KMS-11 (cell line): ENCODE results near the gene KRTAP4-2.
"Not testable (repeated sequence)": the region's sequence is repeated elsewhere in the genome, so short reads cannot be mapped to it uniquely, and the experiment has no call there.

Source experiments
- H2AFZ ChIP-seq: fragments of 200-600 bp; sonication (generic); 2 replicates; pipeline ENCODE4 v1.6.1; 2016; ENCODE audit warnings: antibody characterized with exemption, mixed run types, low read depth
- H3K27ac ChIP-seq: fragments of 200-600 bp; sonication (generic); 2 replicates; pipeline ENCODE4 v1.6.1; 2016; ENCODE audit warnings: mild to moderate bottlenecking, mixed run types
- H3K27me3 ChIP-seq: fragments of 200-600 bp; sonication (generic); 2 replicates; pipeline ENCODE4 v1.6.1; 2017; ENCODE audit warnings: mild to moderate bottlenecking, low read depth, mixed run types, moderate library complexity; ENCODE audit not compliant: insufficient read depth
- H3K36me3 ChIP-seq: fragments of 200-600 bp; sonication (generic); 2 replicates; pipeline ENCODE4 v1.6.1; 2017; ENCODE audit warnings: mild to moderate bottlenecking, mixed run types; ENCODE audit not compliant: insufficient read depth
- H3K4me1 ChIP-seq: fragments of 200-600 bp; sonication (generic); 2 replicates; pipeline ENCODE4 v1.6.1; 2016; ENCODE audit warnings: mild to moderate bottlenecking, low read depth, mixed run types; ENCODE audit not compliant: poor library complexity, severe bottlenecking
- H3K4me2 ChIP-seq: fragments of 200-600 bp; sonication (generic); 2 replicates; pipeline ENCODE4 v1.7.0; 2016; ENCODE audit warnings: mild to moderate bottlenecking, mixed run types
- H3K4me3 ChIP-seq: fragments of 200-600 bp; sonication (generic); IDR thresholded peaks from 2 replicates; pipeline ENCODE4 v1.6.1; 2017; ENCODE audit warnings: low read depth, low read length, mixed read lengths; ENCODE audit not compliant: insufficient read depth
- H3K79me2 ChIP-seq: fragments of 200-600 bp; sonication (generic); 2 replicates; pipeline ENCODE4 v1.6.1; 2016; ENCODE audit warnings: low read depth, mixed run types; ENCODE audit not compliant: insufficient read depth
- H3K9ac ChIP-seq: fragments of 200-600 bp; sonication (generic); 2 replicates; pipeline ENCODE4 v1.6.1; 2016; ENCODE audit warnings: mild to moderate bottlenecking, mixed run types
- H4K20me1 ChIP-seq: fragments of 200-600 bp; sonication (generic); 2 replicates; pipeline ENCODE4 v1.6.1; 2016; ENCODE audit warnings: mild to moderate bottlenecking, mixed run types; ENCODE audit not compliant: insufficient read depth
- CTCF ChIP-seq: fragments of 200-600 bp; sonication (generic); conservative IDR thresholded peaks from 2 replicates; pipeline ENCODE4 v1.6.1; 2017; ENCODE audit warnings: low read depth, mild to moderate bottlenecking, antibody characterized with exemption, low read length, moderate library complexity, mixed read lengths

KRTAP4-2 gene

DNA sequence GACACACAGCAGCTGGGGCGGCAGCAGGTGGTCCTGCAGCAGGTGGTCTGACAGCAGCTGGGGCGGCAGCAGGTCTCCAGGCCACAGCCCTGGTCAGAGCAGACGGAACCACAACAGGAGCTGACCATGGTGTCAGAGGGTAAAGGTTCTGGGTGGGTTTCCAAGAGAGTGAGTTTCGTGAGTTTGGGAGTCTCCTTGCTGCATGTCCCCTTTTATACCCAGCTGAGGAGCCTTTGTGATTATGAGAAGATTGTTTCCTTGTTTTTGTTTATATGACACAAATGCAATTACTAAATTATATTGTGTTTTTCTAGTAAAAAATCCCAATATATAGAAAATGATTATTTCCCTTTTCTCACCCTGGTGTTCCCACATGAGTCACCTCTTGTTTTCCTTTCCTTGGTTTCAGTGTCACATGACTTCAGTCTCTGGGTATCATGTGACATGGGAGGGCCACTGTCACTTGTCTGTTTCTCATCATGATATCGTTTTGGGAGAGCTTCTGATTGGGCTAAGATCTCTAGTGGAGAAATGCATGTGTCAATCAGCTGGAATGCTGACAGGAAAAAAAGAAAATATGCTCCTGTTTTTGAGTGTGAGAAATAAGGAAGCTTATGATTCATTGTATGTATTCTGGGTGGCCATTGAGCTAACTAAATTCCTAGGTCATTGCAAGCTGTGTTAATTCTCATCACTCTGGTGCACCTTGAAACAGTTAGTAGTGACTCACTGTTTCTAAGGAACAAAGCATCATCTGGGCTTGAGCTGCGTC lies 37.5 kb downstream of the KRTAP4-2 start, which contains the start of gene KRTAP4-6:
KRTAP4-6 (minus strand) TSS at position 185 of the 772 bp plus-strand sequence; CDS start at position 128, 57 bp downstream.
- H3K4me3 ChIP-seq = no peak within 1 kb of the TSS
- H3K27me3 ChIP-seq = no peaks in the 10 kb centered on the region
- no peak within 1 kb of the TSS for H3K27ac ChIP-seq

DNA sequence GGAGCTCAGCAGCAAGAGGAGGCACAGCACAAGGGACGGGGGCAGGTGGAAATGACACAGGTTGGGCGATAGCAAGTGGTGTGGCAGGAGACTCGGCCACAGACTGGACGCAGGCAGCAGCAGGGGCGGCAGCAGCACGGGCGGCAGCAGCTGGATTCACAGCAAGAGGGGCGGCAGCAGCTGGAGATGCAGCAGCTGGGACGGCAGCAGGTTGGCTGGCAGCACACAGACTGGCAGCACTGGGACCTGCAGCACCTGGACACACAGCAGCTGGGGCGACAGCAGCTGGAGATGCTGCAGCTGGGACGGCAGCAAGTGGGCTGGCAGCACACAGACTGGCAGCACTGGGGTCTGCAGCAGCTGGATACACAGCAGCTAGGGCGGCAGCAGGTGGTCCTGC lies 38.2 kb downstream of the KRTAP4-2 start:
- not testable (repeated sequence) for H3K36me3 ChIP-seq, H3K9ac ChIP-seq, H2AFZ ChIP-seq, H4K20me1 ChIP-seq, H3K27ac ChIP-seq, H3K4me3 ChIP-seq, H3K79me2 ChIP-seq, H3K27me3 ChIP-seq, H3K4me1 ChIP-seq, H3K4me2 ChIP-seq

More for the DNA sequence above, 37.5 kb downstream of the KRTAP4-2 start, which contains the start of gene KRTAP4-6:
- TF ChIP-seq CTCF = no peak
- Histone ChIP-seq H3K79me2 (no peaks in the 10 kb centered on the region), H4K20me1 (no peaks in the 10 kb centered on the region), H3K9ac (no peak within 1 kb of the TSS), H2AFZ (no peak within 1 kb of the TSS), H3K4me1 (no peaks in the 10 kb centered on the region), H3K4me2 (no peak within 1 kb of the TSS), H3K36me3 (no peaks in the 10 kb centered on the region)

DNA sequence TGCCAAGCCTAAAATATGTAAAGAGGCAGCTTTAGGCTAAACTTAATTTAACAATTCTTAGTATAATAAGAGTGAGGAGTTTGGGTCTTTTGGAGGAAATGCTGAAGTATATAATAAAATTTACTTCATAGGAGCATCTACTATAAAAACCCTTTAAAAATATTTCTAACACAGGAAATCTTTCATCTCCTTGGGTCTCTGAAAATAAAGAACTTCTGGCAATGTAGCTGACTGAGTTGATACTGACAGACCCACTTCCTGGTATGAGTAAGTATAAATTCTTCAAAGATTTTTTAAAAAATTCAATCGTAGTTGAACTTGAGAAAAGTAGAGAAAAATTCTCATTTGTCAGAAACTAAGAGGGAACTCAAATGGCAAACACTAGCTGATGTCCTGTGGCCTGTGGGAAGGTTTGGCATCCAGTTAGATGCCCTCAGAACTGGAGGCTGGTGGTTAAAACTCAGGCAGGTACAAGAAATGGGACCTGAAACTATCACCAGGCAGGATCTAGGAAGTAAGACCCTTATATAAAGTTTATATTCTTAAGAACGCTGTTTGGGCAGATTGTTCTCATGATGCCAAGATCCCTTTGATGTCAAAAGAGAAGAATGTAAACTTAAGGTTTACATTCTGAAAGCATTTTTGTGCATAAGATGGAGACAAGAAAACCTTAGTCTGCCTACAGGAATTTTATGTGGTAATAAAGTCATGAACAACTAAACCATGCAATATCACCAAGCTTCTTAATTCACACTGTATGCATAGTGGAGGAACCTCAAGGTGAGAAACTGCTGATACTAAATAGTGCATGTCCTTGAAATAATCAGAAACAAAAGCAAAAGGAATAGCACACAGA lies 43.9 kb downstream of the KRTAP4-2 start:
- H3K9ac ChIP-seq = no peak overlapping the region
- H3K27me3 ChIP-seq = no peaks in the 10 kb centered on the region
- no peak overlapping the region for H3K4me2 ChIP-seq
- H3K4me1 ChIP-seq = no peaks in the 10 kb centered on the region
- H3K27ac ChIP-seq = no peak overlapping the region
- TF ChIP-seq CTCF = no peak
- H3K79me2 ChIP-seq = no peaks in the 10 kb centered on the region
- no peaks in the 10 kb centered on the region for H3K36me3 ChIP-seq
- H4K20me1 ChIP-seq = no peaks in the 10 kb centered on the region
- no peak overlapping the region for H3K4me3 ChIP-seq
- no peak overlapping the region for H2AFZ ChIP-seq

GRCh38 chr17:41131979-41132378 lies 46.0 kb downstream of the KRTAP4-2 start:
- H3K4me2 ChIP-seq = no peak overlapping the region
- no peaks in the 10 kb centered on the region for H4K20me1 ChIP-seq
- H3K79me2 ChIP-seq = no peaks in the 10 kb centered on the region
- TF ChIP-seq CTCF = no peak
- H3K36me3 ChIP-seq = no peaks in the 10 kb centered on the region
- no peaks in the 10 kb centered on the region for H3K4me1 ChIP-seq
- H3K4me3 ChIP-seq = no peak overlapping the region
- H3K9ac ChIP-seq = no peak overlapping the region
- H3K27ac ChIP-seq = no peak overlapping the region
- no peak overlapping the region for H2AFZ ChIP-seq
- H3K27me3 ChIP-seq = no peaks in the 10 kb centered on the region
